Transverse colon (tissue), 4 donors: Measurements from ENCODE around the gene RAPGEF5.

ENCODE experiments used
- CTCF ChIP-seq, 5 experiments: fragments of 200-600 bp in 3 of 5; fragments of 450-650 bp in 2 of 5; sonication (generic) in 3 of 5; IDR thresholded peaks; 1 replicate in 2 of 5; 2 replicates in 3 of 5; pipeline ENCODE4 v1.5.1; 2016 to 2017; ENCODE audit warnings: antibody characterized with exemption in 5 of 5, inconsistent platforms in 3 of 5, mild to moderate bottlenecking in 2 of 5, moderate library complexity in 1 of 5
- EP300 ChIP-seq: sonication (generic); formaldehyde crosslinking; IDR thresholded peaks from one replicate; pipeline ENCODE4 v1.6.1; 2017; ENCODE audit warnings: antibody characterized with exemption, low read depth
- POLR2A ChIP-seq: fragments of 450-650 bp; IDR thresholded peaks from one replicate; pipeline ENCODE4 v1.6.1; 2016; ENCODE audit warnings: antibody characterized with exemption, mild to moderate bottlenecking, moderate library complexity
- POLR2AphosphoS5 ChIP-seq, 3 donors: sonication (generic); formaldehyde crosslinking; IDR thresholded peaks; one replicate each; pipeline ENCODE4 v1.6.1; 2016; ENCODE audit warnings: antibody characterized with exemption in 3 of 3

DNA sequence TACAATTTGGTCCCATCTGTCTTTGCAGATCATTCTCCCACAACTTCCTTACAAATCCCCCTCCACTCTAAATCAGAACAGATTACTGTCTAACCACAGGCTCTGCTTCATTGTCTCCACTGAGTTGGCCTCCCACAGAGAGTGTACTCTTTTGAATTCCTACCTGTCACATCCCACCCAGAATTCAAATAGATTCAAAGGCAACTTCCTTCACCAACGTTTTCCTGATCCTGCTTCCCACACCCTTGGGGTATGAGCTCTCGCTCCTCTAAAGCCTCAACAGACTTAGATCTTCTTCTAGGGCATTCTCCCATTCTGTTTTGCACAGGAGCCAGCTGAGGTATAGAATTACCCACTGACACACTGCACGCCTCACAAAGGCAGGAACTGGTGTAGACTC lies 213.5 kb downstream of the RAPGEF5 start:
- TF ChIP-seq CTCF (IDR thresholded peaks at IDR 0.05) (no peak), POLR2A (no peak), EP300 (no peak), POLR2AphosphoS5 (IDR thresholded peaks at IDR 0.05) (no peak)
